Right ventricle myocardium inferior (tissue), 1 donor: Measurements from ENCODE around the gene OR51M1. TPM values are rescaled to one million over a fixed set of nuclear protein-coding genes. Genes with fewer than 3 reads are reported as not detected.

ENCODE experiments used
- ATAC-seq: fragments of 200-7000 bp; cut with Tn5 transposase; one replicate; pipeline ENCODE4 v1.9.1; 2020; ENCODE audit warnings: mild to moderate bottlenecking, moderate library complexity
- DNase-seq: peaks from one replicate; pipeline ENCODE4 v3.0.0; 2021; ENCODE audit errors: missing footprints
- intact Hi-C: fragments of 100-400 bp; cut with DNase I; formaldehyde crosslinking; loops from one replicate; pipeline ENCODE4 v1.11.0; 2022
- total RNA-seq: library from RNA; stranded (reverse); fragmentation: NEBNext Ultra II Directional; extraction: Animal tissue kit (Norgen Biotek cat#: 25700); gene quantifications from one replicate; pipeline ENCODE4 v1.2.1, GENCODE V29; 2021
- donor health status: DM: no; HTN: yes; CAD: no; lungs with severe emphysema.

Gene OR51M1
- total RNA-seq, 1 donor from 2014 or later = not detected

DNA sequence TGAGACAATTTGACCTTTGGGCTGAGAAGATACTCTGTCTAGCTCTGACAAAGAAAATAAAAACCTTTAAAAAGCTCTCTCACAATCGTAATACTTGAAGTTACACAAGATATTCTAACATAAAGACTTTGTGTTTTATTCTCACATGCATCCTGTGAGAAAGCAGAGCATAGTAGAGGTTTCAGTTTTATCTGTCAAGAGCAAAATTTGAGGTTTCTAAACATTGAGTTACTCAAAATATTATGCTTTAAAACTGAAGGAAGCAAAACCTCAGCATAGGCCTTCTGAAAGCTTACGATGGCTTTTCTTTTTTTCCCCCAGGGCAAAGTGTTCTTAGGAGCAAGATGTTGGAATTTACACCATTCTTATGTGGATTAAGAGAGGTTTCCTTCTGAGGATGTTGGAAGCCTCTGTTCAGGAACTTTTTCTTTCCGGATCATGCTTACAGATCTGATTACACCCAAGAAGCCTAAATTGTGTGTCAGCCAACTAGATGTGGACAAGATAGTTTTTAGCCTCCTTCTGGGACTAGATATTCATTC is 15.0 kb upstream of the OR51M1 start:
- DNase-seq (no peak), ATAC-seq (no peak)
- intact Hi-C loops = loop anchor here (5.0 kb wide), 1 partner anchor 166 kb away; the partner anchor contains the start of gene OR51V1

DNA sequence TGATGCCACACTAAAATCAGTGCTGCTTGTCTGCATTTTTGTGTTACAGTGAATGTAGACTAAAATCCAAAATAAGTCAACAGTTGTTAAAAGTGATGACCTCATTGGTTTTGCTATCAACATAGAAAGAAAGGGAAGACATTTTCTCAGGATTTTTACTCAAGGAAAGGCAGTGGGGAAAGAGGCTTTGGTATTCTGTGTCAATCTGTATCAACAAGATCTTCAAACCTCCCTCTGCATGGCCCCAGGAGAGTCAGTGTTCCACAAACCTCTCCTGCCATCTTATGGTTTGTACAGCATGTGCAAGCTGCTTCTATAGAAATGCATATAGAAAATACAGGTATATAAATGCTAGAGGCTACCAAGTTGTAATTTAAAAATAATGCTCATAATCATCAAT is 13.8 kb upstream of the OR51M1 start:
- ATAC-seq (no peak), DNase-seq (no peak)
- intact Hi-C loops = loop anchor here (5.0 kb wide), 1 partner anchor 167 kb away; the partner anchor contains the start of gene OR51V1

DNA sequence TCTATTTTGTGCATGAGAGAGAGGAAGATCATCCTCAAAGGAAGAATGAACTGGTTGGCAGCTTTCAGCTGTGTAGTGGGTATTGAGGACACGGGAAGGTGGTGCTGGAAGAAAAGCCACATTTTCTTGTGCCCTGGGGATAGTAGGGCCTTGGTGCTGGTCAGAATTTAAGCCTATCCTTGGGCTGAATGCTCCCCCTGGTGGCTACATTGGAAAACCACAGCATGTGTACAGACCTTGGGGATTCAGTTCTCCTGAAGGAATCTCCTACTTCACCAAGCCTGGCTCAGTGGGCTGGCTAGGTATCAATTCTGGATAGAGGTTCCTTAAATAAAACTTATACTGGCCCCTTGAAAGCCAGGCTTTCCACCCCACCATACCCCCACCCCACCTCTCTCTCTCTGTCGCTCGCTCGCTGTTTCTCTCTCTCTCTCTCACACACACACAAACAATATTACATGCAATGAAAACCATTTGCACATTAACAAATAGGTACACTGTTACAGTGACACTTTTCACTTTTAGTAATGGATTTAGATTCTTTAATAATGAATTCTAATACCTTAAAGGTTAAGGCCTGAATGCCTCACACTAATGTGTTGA is 2.8 kb upstream of the OR51M1 start:
- peak; percentile 44 for ATAC-seq
- DNase-seq = no peak
- intact Hi-C loops = loop anchor here (2.0 to 5.0 kb wide), 2 partner anchors 179 to 256 kb away; partner anchors contain the start of gene OR51V1

DNA sequence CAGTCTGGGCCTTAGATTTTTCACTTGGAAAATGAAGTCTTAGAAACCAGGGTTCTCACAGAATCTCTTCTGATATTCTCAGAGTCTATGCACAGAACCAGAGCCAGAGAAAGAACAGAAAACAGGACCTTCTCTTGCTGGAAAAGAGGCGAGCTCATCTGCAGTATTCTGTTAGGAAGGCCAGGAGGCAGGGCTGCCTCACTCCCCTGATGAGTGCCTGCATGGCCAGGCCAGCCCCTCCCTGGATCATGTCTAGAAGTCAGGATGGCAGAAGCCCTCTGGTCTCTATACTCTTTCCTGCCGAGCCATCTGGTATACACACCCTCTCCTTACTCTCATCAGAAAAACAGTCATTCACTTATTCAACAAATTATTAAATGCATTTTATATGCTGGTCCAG is 723 bp downstream of the OR51M1 start:
- ATAC-seq (no peak), DNase-seq (no peak)
- intact Hi-C loops = loop anchor here (5.0 kb wide), 1 partner anchor 182 kb away; the partner anchor contains the start of gene OR51V1

DNA sequence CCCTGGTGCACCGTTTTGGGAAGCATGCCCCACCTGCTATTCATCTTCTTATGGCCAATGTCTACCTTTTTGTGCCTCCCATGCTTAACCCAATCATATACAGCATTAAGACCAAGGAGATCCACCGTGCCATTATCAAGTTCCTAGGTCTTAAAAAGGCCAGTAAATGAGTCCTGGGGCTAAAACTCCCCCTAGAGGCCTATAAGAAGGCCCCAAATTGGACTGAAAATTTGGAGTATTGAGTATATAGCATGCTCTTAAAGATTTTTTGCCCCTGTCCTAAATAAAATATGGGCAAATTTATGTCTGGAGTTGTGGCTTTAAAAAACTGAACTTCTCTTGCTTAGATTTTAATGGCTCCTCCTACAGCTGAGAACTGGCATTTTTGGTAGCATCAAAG is 6.6 kb downstream of the OR51M1 start:
- intact Hi-C loops = no loop called here
- DNase-seq = no peak
- ATAC-seq = no peak

DNA sequence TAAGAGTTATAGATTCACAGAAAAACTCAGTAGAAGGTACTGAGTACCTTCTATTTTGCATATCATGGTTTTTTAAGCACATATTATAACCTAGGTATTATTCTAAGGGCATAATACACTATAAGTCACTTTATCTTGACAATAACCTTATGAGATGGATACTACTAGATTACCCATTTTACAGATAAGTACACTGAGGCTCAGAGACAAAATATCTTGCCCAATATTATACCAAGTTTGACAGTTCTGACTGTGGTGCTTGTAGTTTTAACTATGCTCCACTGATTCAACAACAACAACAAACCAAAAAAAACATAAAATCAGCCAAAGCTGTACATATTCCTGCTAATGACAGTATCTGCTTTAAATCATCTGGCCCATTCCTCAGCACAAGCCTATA is 10.5 kb downstream of the OR51M1 start:
- intact Hi-C loops = no loop called here
- no peak for ATAC-seq
- no peak for DNase-seq

DNA sequence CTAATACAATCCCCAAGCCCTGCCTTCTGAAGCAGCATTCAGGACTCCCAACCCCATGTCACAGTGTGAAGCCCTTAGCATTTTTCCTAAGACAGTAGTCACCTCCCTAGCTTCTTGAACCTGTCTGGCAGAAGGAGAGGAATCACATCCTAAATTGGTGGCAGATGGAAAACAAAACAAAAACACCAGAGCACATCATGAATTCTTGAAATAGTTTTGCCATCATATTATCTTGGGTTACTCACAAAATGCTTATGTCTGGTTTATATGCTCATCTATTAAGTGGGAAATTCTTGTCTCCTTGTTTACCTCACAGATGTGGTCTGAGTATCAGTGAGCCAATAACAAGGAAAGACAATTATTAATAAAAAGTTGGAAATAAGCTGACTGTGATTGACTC is 15.3 kb downstream of the OR51M1 start:
- intact Hi-C loops = no loop called here
- no peak for ATAC-seq
- no peak for DNase-seq

DNA sequence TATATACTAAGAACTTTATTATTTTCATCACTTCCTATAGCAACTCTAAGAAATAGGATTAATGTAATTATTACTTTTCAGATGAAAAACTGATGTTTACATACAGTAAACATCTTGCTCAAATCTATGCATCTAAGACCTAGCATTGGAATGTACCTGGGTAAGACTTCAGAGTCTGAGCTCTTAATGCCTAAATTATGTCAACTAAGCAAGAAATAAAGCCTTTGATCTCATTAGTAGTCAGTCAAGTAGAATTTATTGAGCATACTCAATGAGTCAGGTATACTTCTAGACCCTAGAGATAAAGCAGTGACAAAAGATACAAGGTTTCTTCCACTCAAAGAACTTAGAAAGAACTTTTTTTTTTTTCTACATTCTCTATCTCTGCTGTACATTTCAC is 21.6 kb downstream of the OR51M1 start:
- intact Hi-C loops = no loop called here
- no peak for ATAC-seq
- DNase-seq = no peak

DNA sequence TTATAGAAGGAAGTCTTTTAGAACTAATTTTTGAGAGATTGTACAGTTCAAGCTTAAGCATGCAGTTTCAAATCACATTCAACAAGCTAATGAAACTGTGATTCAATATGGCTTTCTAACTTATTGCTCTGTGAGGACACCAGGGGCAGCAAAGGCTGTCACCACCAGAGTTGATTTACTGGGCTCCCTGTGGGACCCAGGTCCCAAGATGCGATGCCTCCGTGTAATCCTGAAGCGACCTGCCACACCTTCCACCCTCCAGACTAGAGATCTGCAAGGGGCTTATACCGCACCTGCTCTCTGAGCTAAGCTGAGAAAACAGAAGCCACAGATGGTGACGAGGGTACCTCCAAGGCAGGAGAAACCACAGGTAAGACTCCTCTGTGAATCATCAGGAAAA is 37.4 kb downstream of the OR51M1 start:
- ATAC-seq (no peak), DNase-seq (no peak)
- intact Hi-C loops = no loop called here

DNA sequence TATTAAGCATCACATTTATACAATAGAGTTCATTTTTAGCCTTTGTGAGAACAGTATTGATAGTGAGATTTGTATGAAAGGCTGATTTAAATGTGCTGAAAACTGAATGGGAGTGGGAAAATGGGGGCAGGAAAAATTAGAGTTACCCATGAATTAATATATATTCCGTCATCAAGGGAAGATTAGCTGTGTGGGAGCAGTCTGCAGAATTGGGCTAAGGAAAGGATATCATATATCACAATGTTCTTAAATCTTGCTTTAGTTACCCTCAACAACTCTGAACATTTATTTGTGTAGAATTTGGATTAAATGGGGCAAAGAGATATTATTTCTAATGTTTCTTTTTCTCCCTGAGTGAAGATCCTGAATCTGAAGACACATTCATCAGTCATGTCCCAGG is 38.2 kb downstream of the OR51M1 start, which contains the start of gene OR51Q1:
Gene OR51Q1, plus strand, starts transcription at position 301 of the 400 bp plus-strand sequence. Its CDS starts 90 bp downstream, at position 391.
- DNase-seq (no peak), ATAC-seq (no peak)
- intact Hi-C loops = no loop called here

DNA sequence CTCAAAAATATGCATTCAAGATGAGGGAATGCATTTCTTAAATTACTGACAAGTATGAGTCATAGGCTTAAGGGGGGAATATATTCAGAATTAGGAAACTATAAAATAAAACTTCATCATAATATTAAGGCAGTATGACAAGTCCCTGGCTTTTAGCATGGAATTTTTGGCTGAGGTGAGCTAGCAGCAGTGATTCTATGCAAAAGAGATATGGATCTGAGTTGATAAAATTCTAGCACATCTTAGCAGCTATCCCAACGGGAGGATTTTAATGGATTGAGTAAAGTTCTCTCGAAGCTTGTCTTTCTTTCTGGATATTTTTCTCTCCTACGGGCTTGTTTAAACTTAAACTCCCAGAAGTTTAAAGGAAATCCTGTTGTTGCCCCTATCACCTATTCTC is 39.5 kb downstream of the OR51M1 start:
- no peak for ATAC-seq
- intact Hi-C loops = no loop called here
- DNase-seq = no peak

DNA sequence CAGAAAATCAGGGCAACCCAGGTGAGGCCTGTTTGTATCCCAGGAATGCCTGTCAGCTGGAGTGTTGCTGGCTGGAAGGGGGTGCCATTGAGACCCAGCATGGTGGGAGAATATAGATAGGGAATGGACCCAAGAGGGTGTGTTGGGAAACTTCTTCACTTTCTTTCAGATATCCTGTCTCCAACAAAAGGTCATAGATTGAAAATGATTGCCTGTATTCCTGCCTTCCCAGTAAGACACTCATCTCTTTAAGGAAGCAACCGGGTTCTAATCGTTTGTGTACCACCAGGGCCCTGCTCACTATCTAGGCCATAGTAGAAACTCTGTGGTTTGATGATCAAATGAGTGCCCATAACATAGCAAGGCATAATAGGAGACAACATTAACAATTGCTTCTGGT is 57.8 kb downstream of the OR51M1 start, which contains the start of gene OR51I1:
Gene OR51I1, minus strand, starts transcription at position 101 of the 400 bp plus-strand sequence. Its CDS starts 0 bp downstream, at position 101.
- no peak for DNase-seq
- intact Hi-C loops = no loop called here
- no peak for ATAC-seq

Other genes with a start within 250 kb of the OR51M1 start
- gene OR52A5, start 245.5 kb upstream of the OR51M1 start, total RNA-seq = not detected
- not detected for gene OR52A1, start 229.1 kb upstream of the OR51M1 start, total RNA-seq
- not detected for gene OR51V1, start 183.1 kb upstream of the OR51M1 start, total RNA-seq
- gene HBB, start 156.7 kb upstream of the OR51M1 start, total RNA-seq = 140 TPM
- gene HBD, start 149.3 kb upstream of the OR51M1 start, total RNA-seq = not detected
- not detected for gene HBG1, start 134.0 kb upstream of the OR51M1 start, total RNA-seq
- not detected for gene HBG2, start 129.0 kb upstream of the OR51M1 start, total RNA-seq
- gene HBE1, start 113.9 kb upstream of the OR51M1 start, total RNA-seq = not detected
- gene OR51B4, start 81.9 kb upstream of the OR51M1 start, total RNA-seq = not detected
- not detected for gene OR51B2, start 59.5 kb upstream of the OR51M1 start, total RNA-seq
- gene OR51B5, start 40.3 kb upstream of the OR51M1 start, total RNA-seq = not detected
- gene OR51B6, start 32.3 kb upstream of the OR51M1 start, total RNA-seq = not detected
- not detected for gene OR51Q1, start 38.3 kb downstream of the OR51M1 start, total RNA-seq
- gene OR51I1, start 57.7 kb downstream of the OR51M1 start, total RNA-seq = not detected
- not detected for gene OR51I2, start 65.5 kb downstream of the OR51M1 start, total RNA-seq
- not detected for gene OR52D1, start 104.9 kb downstream of the OR51M1 start, total RNA-seq
- not detected for gene UBQLN3, start 126.1 kb downstream of the OR51M1 start, total RNA-seq
- 0.24 TPM for gene UBQLNL, start 132.9 kb downstream of the OR51M1 start, total RNA-seq
- gene OR52H1, start 164.7 kb downstream of the OR51M1 start, total RNA-seq = not detected
- gene OR52B6, start 197.1 kb downstream of the OR51M1 start, total RNA-seq = not detected
- 0.84 TPM for gene TRIM6, start 212.8 kb downstream of the OR51M1 start, total RNA-seq
- gene TRIM34, start 241.2 kb downstream of the OR51M1 start, total RNA-seq = 2.8 TPM